Fibroblast of pulmonary artery (primary cell): ENCODE data around the gene PARD6G.
"Not testable (repeated sequence)": the region's sequence is repeated elsewhere in the genome, so short reads cannot be mapped to it uniquely, and the experiment has no call there.

Experiments used
- DNase-seq: peaks from one replicate; pipeline ENCODE4 v3.0.0-alpha.2; 2010; ENCODE audit warnings: low read depth
- H3K4me3 ChIP-seq: replicated peaks from 2 replicates; pipeline ENCODE4 v1.5.1; 2011; ENCODE audit warnings: low read depth, mild to moderate bottlenecking, control low read depth, low read length, moderate library complexity
- TF ChIP-seq, protein P1 (sequence below): IDR thresholded peaks from 2 replicates; pipeline ENCODE4 v1.5.1; 2011; ENCODE audit warnings: mild to moderate bottlenecking, control low read depth, low read length, inconsistent platforms; ENCODE audit errors: missing control alignments

The PARD6G gene, protein sequence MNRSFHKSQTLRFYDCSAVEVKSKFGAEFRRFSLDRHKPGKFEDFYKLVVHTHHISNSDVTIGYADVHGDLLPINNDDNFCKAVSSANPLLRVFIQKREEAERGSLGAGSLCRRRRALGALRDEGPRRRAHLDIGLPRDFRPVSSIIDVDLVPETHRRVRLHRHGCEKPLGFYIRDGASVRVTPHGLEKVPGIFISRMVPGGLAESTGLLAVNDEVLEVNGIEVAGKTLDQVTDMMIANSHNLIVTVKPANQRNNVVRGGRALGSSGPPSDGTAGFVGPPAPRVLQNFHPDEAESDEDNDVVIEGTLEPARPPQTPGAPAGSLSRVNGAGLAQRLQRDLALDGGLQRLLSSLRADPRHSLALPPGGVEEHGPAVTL

DNA sequence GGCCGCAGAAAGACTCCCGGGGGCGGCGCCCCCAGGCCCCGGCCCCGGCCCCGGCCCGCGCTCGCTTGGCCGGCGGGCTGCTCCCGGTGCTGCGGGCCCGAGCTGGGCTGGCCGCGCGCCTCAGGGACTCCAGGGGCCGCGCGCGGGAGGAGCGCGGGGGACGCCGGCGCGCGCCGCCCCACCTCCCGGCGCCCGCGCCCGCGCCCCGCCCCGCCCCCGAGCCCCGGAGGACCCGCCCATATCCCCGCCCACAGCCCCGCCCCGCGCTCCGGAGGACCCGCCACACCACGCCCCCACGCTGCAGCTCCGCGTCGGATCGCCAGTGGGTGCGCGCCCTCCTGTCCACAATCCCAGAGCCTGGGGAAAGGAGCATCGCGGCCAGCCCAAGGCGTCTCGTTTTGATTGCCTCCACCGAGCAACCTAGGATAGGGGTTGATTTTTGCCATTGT is at the start of gene PARD6G:
Gene PARD6G, minus strand, starts transcription at position 122 of the 449 bp plus-strand sequence. CDS start 166 bp downstream, outside the sequence.
- peak; percentile 64 for DNase-seq
- H3K4me3 ChIP-seq: peak within 1 kb of the TSS; percentile 64
- TF ChIP-seq, protein P1, sequence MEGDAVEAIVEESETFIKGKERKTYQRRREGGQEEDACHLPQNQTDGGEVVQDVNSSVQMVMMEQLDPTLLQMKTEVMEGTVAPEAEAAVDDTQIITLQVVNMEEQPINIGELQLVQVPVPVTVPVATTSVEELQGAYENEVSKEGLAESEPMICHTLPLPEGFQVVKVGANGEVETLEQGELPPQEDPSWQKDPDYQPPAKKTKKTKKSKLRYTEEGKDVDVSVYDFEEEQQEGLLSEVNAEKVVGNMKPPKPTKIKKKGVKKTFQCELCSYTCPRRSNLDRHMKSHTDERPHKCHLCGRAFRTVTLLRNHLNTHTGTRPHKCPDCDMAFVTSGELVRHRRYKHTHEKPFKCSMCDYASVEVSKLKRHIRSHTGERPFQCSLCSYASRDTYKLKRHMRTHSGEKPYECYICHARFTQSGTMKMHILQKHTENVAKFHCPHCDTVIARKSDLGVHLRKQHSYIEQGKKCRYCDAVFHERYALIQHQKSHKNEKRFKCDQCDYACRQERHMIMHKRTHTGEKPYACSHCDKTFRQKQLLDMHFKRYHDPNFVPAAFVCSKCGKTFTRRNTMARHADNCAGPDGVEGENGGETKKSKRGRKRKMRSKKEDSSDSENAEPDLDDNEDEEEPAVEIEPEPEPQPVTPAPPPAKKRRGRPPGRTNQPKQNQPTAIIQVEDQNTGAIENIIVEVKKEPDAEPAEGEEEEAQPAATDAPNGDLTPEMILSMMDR: peak; percentile 9

DNA sequence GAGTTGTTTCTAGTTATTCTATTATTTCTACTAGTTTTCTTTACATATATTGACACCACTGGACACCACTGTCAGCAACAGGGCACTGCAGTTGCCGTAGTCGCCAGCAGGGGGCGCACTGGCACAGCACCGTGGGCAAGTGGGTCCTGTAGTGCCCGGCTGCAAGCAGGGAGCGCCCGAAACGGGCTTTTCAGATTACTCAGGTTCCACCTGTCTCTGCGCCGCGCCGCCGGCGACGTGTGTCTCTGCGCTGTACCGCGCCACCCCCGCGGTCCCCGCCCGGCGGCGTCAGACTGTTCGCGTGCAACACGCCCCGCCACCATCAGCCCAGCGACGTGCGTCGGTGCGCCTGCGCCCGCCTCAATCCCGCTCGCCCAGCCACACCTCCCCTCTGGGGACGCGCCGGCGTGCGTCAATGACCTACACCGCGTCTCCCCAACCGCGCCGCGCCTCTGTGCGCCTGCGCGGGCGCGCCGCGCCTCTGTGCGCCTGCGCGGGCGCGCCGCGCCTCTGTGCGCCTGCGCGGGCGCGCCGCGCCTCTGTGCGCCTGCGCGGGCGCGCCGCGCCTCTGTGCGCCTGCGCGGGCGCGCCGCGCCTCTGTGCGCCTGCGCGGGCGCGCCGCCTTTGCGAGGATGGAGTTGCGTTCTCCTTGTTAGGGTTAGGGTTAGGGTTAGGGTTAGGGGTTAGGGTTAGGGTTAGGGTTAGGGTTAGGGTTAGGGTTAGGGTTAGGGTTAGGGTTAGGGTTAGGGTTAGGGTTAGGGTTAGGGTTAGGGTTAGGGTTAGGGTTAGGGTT is 15.1 kb upstream of the PARD6G start:
- not testable (repeated sequence) for DNase-seq, H3K4me3 ChIP-seq
- TF ChIP-seq, protein P1: peak; percentile 41

DNA sequence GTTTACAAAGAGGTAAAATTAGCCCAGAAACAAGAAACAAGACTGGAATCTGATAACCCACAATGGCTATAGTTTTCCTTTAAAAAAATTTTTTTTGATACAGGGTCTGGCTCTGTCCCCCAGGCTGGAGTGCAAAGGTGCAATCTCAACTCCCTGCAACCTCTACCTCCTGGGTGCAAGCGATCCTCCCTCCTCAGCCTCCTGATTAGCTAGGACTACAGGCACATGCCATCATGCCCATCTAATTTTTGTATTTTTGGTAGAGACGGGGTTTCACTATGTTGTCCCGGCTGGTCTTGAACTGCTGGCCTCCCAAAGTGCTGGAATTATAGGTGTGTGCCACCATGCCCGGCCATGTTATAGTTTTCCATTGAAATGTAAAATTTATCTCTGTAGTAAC is 12.3 kb upstream of the PARD6G start:
- TF ChIP-seq, protein P1: no peak
- no peak for DNase-seq
- no peak overlapping the region for H3K4me3 ChIP-seq

DNA sequence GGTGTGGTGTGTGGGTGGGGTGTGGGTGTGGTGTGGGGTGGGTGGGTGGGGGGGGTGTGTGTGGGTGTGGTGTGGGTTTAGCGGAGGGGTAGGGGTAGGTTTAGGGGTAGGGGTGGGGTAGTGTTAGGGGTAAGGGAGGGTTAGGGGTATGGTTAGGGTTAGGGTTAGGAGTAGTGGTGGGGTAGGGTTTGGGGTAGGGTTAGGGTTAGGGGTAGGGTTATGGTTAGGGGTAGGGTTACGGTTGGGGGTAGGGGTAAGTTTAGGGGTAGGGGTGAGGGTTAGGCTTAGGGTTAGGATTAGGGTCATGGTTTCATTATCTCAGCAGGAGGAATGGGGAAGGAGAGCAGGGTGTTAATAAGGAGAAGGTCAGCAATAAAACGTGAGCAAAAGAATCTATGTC is 11.3 kb upstream of the PARD6G start:
- no peak overlapping the region for H3K4me3 ChIP-seq
- no peak for DNase-seq
- TF ChIP-seq, protein P1: no peak

DNA sequence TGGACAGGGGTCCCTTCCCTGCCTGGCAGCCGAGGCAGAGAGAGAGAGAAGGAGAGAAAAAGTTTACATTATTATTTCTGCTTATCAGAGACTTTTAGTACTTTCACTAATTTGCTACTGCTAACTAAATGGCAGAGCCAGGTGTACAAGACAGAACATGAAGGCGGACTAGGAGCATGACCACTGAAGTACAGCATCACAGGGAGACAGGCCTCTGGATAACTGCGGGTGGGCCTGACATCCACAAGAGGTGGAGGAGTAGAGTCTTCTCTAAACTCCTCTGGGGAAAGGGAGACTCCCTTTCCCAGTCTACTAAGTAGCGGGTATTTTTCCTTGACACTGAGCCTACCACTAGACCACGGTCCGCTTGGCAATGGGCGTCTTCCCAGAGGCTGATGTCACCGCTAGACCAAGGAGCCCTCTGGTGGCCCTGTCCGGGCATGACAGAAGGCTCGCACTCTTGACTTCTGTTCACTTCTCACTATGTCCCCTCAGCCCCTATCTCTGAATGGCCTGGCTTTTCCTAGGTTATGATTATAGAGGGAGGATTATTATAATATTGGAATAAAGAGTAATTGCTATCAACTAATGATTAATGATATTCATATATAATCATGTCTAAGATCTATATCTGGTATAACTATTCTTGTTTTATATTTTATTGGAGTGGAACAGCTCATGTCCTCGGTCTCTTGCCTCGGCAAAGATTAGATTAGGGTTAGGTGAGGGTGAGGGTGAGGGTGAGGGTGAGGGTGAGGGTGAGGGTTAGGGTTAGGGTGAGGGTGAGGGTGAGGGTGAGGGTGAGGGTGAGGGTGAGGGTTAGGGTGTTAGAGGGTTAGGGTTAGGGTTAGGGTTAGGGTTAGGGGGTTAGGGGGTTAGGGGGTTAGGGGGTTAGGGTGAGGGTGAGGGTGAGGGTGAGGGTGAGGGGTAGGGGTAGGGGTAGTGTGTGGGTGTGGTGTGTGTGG is 10.5 kb upstream of the PARD6G start:
- not testable (repeated sequence) for H3K4me3 ChIP-seq
- DNase-seq: peak; percentile 74
- TF ChIP-seq, protein P1: peak; percentile 87

DNA sequence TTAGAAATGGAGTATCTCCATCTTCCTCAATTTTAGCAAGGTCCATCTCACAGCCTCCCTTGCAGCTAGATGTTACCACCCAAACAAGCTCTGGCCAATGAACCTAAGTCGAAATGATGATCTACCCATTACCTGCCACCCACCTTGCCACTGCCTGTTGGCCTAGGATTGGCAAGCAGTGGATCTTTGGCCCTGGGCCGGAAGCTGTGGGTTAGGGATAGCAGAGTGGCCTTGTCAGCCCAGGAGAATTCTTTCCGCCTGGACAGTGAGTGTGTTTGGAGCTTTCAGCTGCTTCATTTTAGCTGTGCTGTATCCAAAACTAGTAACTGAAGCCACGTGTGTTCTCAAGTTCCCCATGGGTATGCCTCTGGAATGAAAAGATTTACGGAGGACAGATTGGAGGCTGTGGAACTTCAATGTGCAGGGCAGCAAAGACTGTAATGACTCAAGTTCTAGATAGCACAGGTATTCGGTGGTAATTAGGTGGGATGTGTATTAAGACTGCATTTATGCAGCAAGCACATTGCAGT is 7.7 kb upstream of the PARD6G start:
- DNase-seq: no peak
- TF ChIP-seq, protein P1: no peak
- H3K4me3 ChIP-seq: no peak overlapping the region
